Fibroblast of lung (primary cell): ENCODE data around the gene SCAF1. TPM values are rescaled to one million over a fixed set of nuclear protein-coding genes. Genes with fewer than 3 reads are reported as not detected.

Experiments used
- DNase-seq, 2 donors: peaks; one replicate each; pipeline versions ENCODE4 v3.0.0 to v3.0.0-alpha.2; 2010; ENCODE audit warnings: low read depth in 2 of 2
- H2AFZ ChIP-seq: 2 replicates; pipeline ENCODE4 v1.5.1; 2012; ENCODE audit warnings: low read length, control low read depth, inconsistent platforms
- H3K27ac ChIP-seq: 2 replicates; pipeline ENCODE4 v1.5.1; 2011; ENCODE audit warnings: low read length, control low read depth; ENCODE audit not compliant: insufficient read depth
- H3K27me3 ChIP-seq: 2 replicates; pipeline ENCODE4 v1.5.1; 2011; ENCODE audit warnings: mild to moderate bottlenecking, low read length; ENCODE audit not compliant: control insufficient read depth, insufficient read depth
- H3K36me3 ChIP-seq: 2 replicates; pipeline ENCODE4 v1.5.1; 2011; ENCODE audit warnings: low read length; ENCODE audit not compliant: control insufficient read depth, insufficient read depth
- H3K4me1 ChIP-seq: 2 replicates; pipeline ENCODE4 v1.5.1; 2011; ENCODE audit warnings: low read length; ENCODE audit not compliant: control insufficient read depth, insufficient read depth; ENCODE audit errors: extremely low read depth
- H3K4me2 ChIP-seq: 2 replicates; pipeline ENCODE4 v1.5.1; 2011; ENCODE audit warnings: low read length, control low read depth; ENCODE audit not compliant: insufficient read depth; ENCODE audit errors: extremely low read depth
- H3K4me3 ChIP-seq, 4 experiments: fragments of 200-600 bp in 1 of 4; sonication (generic) in 1 of 4; replicated peaks in 1 of 4; 2 replicates each; pipeline ENCODE4 v1.5.1; 2011 to 2016; ENCODE audit warnings: low read length in 4 of 4, low read depth in 3 of 4, mild to moderate bottlenecking in 3 of 4, control low read depth in 2 of 4, inconsistent platforms in 1 of 4, mixed read lengths in 1 of 4; ENCODE audit not compliant: insufficient read depth in 1 of 4; ENCODE audit errors: control extremely low read depth in 1 of 4
- H3K79me2 ChIP-seq: 2 replicates; pipeline ENCODE4 v1.5.1; 2012; ENCODE audit warnings: mild to moderate bottlenecking, low read length, inconsistent platforms; ENCODE audit not compliant: control insufficient read depth, insufficient read depth
- H3K9ac ChIP-seq: 2 replicates; pipeline ENCODE4 v1.5.1; 2011; ENCODE audit warnings: mild to moderate bottlenecking, low read length, control low read depth; ENCODE audit not compliant: insufficient read depth
- H3K9me3 ChIP-seq: 2 replicates; pipeline ENCODE4 v1.5.1; 2012; ENCODE audit warnings: low read depth, low read length; ENCODE audit not compliant: control insufficient read depth, insufficient read depth
- H4K20me1 ChIP-seq: 2 replicates; pipeline ENCODE4 v1.5.1; 2011; ENCODE audit warnings: low read length; ENCODE audit not compliant: control insufficient read depth, insufficient read depth; ENCODE audit errors: extremely low read depth
- EZH2 ChIP-seq: IDR thresholded peaks from 2 replicates; pipeline ENCODE4 v1.5.1; 2012; ENCODE audit warnings: low read length, control low read depth, mild to moderate bottlenecking; ENCODE audit errors: missing control alignments
- polyA plus RNA-seq, 2 donors: library from polyadenylated mRNA; depleted of rRNA in 1 of 2; stranded (reverse) in 1 of 2; unstranded in 1 of 2; fragments of >200 nt; gene quantifications; 2 replicates each; pipeline ENCODE4 v1.2.1, GENCODE V29; 2011 to 2012; ENCODE audit warnings: missing spikeins in 1 of 2
- total RNA-seq: library from RNA; depleted of rRNA; stranded (reverse); fragments of >200 nt; gene quantifications from 2 replicates; pipeline ENCODE4 v1.2.1, GENCODE V29; 2014
- TF ChIP-seq, protein P1 (sequence below), 2 donors: IDR thresholded peaks in 1 of 2; conservative IDR thresholded peaks in 1 of 2; 1 replicate in 1 of 2; 2 replicates in 1 of 2; pipeline ENCODE4 v1.5.1; 2011 to 2012; ENCODE audit warnings: low read length in 2 of 2, control low read depth in 1 of 2, inconsistent platforms in 1 of 2, low read depth in 1 of 2, mild to moderate bottlenecking in 1 of 2

Gene SCAF1
- total and polyA plus RNA-seq, 2 donors (not counting 1 experiment from before 2014, with no cell fraction given), result 8.7 to 11.9 TPM

DNA sequence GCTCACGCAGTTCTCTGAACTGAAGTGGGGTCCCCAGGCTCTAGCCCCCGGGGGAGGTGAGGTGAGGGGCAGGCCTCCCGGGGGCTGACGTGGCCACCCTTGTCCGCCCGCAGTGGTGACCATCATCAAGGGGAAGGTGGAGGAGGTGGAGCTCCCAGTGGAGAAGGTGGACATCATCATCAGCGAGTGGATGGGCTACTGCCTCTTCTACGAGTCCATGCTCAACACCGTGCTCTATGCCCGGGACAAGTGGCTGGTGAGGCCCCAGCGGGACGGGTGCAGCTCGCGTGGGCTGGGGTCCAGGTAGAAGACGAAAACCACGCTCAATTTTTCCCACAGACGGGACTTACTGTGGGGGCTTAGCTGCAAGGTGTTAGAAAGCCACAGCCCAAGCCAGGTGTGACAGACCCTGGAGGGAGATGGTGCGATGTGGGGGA is 41.8 kb downstream of the SCAF1 start:
- Histone ChIP-seq H3K9me3 (no peaks in the 10 kb centered on the region), H2AFZ (no peak overlapping the region), H3K4me1 (peaks cover 4% of the 10 kb centered on the region), H3K4me2 (no peak overlapping the region), H3K4me3 (no peak overlapping the region), H4K20me1 (no peaks in the 10 kb centered on the region), H3K27me3 (no peaks in the 10 kb centered on the region), H3K9ac (no peak overlapping the region), H3K79me2 (peaks cover 24% of the 10 kb centered on the region), H3K36me3 (peaks cover 29% of the 10 kb centered on the region), H3K27ac (no peak overlapping the region)
- TF ChIP-seq EZH2, result no peak
- TF ChIP-seq, protein P1, sequence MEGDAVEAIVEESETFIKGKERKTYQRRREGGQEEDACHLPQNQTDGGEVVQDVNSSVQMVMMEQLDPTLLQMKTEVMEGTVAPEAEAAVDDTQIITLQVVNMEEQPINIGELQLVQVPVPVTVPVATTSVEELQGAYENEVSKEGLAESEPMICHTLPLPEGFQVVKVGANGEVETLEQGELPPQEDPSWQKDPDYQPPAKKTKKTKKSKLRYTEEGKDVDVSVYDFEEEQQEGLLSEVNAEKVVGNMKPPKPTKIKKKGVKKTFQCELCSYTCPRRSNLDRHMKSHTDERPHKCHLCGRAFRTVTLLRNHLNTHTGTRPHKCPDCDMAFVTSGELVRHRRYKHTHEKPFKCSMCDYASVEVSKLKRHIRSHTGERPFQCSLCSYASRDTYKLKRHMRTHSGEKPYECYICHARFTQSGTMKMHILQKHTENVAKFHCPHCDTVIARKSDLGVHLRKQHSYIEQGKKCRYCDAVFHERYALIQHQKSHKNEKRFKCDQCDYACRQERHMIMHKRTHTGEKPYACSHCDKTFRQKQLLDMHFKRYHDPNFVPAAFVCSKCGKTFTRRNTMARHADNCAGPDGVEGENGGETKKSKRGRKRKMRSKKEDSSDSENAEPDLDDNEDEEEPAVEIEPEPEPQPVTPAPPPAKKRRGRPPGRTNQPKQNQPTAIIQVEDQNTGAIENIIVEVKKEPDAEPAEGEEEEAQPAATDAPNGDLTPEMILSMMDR (conservative IDR thresholded peaks at IDR 0.05 in 1 of 2, IDR thresholded peaks at IDR 0.05 in 1 of 2; ENCODE audit: low read depth in 1 of 2, low read length in 2 of 2), result no peak
- no peak for DNase-seq

DNA sequence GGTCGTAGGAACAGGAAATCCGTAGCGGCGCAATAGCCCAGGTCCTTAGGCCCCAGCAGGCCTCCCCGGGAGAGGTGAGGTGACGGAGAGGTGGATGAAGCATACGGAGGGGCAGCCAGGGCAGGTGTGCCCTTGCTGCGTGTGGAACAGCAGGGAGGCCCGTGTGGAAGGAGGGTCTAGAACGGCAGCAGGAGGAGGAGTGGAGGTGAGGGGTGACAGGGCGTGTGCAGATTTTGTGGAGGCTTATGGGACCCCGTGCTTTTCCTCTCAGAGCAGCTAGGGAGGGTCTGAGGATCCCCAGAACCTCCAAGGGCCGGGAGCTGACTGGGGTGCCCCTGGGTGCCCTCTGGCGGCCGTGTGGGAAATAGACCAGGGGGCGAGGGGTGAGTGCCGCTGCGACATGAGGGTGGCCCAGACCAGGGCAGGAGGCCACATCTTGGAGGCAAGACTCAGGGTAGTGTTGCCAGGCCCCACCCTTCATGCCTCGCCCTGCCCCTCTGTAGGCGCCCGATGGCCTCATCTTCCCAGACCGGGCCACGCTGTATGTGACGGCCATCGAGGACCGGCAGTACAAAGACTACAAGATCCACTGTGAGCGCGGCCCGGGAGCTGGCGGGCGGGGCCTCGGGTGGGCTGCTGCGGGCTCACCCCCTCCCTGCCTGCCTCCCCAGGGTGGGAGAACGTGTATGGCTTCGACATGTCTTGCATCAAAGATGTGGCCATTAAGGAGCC is 42.4 kb downstream of the SCAF1 start:
- Histone ChIP-seq H3K36me3 (peaks cover 29% of the 10 kb centered on the region), H3K27ac (no peak overlapping the region), H3K79me2 (peaks cover 19% of the 10 kb centered on the region), H4K20me1 (no peaks in the 10 kb centered on the region), H3K9me3 (no peaks in the 10 kb centered on the region), H3K4me2 (no peak overlapping the region), H3K27me3 (no peaks in the 10 kb centered on the region), H3K4me1 (peaks cover 5% of the 10 kb centered on the region), H3K4me3 (no peak overlapping the region), H3K9ac (no peak overlapping the region), H2AFZ (no peak overlapping the region)
- DNase-seq, result no peak
- TF ChIP-seq, protein P1 (conservative IDR thresholded peaks at IDR 0.05 in 1 of 2, IDR thresholded peaks at IDR 0.05 in 1 of 2; ENCODE audit: low read depth in 1 of 2, low read length in 2 of 2), result peak in 1 of 2 donors; percentile 39
- TF ChIP-seq EZH2, result no peak

DNA sequence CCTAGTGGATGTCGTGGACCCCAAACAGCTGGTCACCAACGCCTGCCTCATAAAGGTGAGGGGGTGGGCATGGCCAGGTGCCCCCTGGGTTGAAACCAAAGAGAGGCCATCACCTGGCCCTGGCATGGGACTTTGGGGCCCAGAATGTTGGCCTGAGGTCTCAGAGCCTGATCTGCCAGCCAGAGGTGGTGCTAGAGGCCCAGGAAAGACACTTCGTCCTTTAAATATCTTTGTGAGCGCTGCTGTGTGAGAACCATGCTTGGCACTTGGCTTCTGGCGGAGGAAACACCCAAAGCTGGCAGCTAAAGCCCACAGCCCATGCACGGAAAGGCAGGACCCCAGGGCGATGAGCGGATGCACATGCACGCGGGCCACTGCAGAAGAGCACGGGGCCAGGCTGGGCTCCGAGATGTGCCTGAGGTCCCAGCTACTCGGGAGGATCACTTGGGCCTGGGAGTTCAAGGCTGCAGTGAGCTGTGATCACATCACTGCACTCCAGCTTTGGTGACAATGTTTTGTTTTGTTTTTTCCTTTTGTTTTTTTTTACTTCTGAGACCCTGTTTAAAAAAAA is 43.1 kb downstream of the SCAF1 start:
- Histone ChIP-seq H3K4me3 (no peak overlapping the region), H3K4me2 (no peak overlapping the region), H2AFZ (no peak overlapping the region), H3K27ac (no peak overlapping the region), H3K4me1 (peaks cover 7% of the 10 kb centered on the region), H3K9ac (no peak overlapping the region), H3K36me3 (peaks cover 29% of the 10 kb centered on the region), H3K27me3 (no peaks in the 10 kb centered on the region), H3K79me2 (peaks cover 12% of the 10 kb centered on the region), H4K20me1 (no peaks in the 10 kb centered on the region), H3K9me3 (no peaks in the 10 kb centered on the region)
- no peak for DNase-seq
- no peak for TF ChIP-seq EZH2
- TF ChIP-seq, protein P1 (conservative IDR thresholded peaks at IDR 0.05 in 1 of 2, IDR thresholded peaks at IDR 0.05 in 1 of 2; ENCODE audit: low read depth in 1 of 2, low read length in 2 of 2), result peak in 1 of 2 donors; percentile 11
